ENCODE measurements around the gene APOBEC3G. TPM values are rescaled to one million over a fixed set of nuclear protein-coding genes. Genes with fewer than 3 reads are reported as not detected.
A peak's percentile ranks its signal among the peaks of the same experiment; 100 is the strongest.
"Not testable (repeated sequence)": the region's sequence is repeated elsewhere in the genome, so short reads cannot be mapped to it uniquely, and the experiment has no call there.

The APOBEC3G gene
- total RNA-seq, 6 experiments from 2014 or later, result 1.9 to 7.0 (median 5.9) TPM

- Mint-ChIP-seq H3K4me3 (peak overlapping the region; percentile 68), H3K9me3 (no peaks in the 10 kb centered on the region), H3K4me1 (ENCODE audit: low read depth) (peaks cover 11% of the 10 kb centered on the region; the same call in 1 of the 2 replicates), H3K27me3 (ENCODE audit: insufficient read depth) (peaks cover 3% of the 10 kb centered on the region), H3K27ac (no peak overlapping the region), H3K36me3 (ENCODE audit: low read depth) (no peaks in the 10 kb centered on the region; the same call in 1 of the 2 replicates)
- TF ChIP-seq CTCF (IDR thresholded peaks at IDR 0.05), result no peak
- DNase-seq, result no peak
These were observed 37.6 kb upstream of the APOBEC3G start for GRCh38 chr22:39039306-39040126.

GRCh38 chr22:39040155-39040537 is 36.9 kb upstream of the APOBEC3G start:
- not testable (repeated sequence) for DNase-seq; H3K9me3 Mint-ChIP-seq; H3K36me3 Mint-ChIP-seq (ENCODE audit: low read depth); H3K27me3 Mint-ChIP-seq (ENCODE audit: insufficient read depth)
- Mint-ChIP-seq H3K27ac (0 out of 2 replicates have a peak overlapping the region, but pooled peaks have one; percentile 29), H3K4me3 (peak overlapping the region; percentile 68), H3K4me1 (ENCODE audit: low read depth) (peaks cover 11% of the 10 kb centered on the region; the same call in 1 of the 2 replicates)

- H3K36me3 Mint-ChIP-seq (ENCODE audit: low read depth); H3K27me3 Mint-ChIP-seq (ENCODE audit: insufficient read depth); H3K9me3 Mint-ChIP-seq: not testable (repeated sequence)
- Mint-ChIP-seq H3K4me3 (peak within 1 kb of the TSS; percentile 94), H3K4me1 (ENCODE audit: low read depth) (peaks cover 11% of the 10 kb centered on the region; the same call in 1 of the 2 replicates), H3K27ac (peak within 1 kb of the TSS; percentile 89)
- DNase-seq, result peak; percentile 56
These were observed 36.4 kb upstream of the APOBEC3G start, which contains the start of gene APOBEC3F for GRCh38 chr22:39040538-39041296. TSS of gene APOBEC3F (plus strand) at chr22:39040864. CDS start at chr22:39040961, 97 bp downstream.

- H3K4me3 Mint-ChIP-seq, result peak overlapping the region; percentile 26; the same call in 1 of the 2 replicates
- no peak overlapping the region for H3K27ac Mint-ChIP-seq
- H3K27me3 Mint-ChIP-seq (ENCODE audit: insufficient read depth), result peaks cover 3% of the 10 kb centered on the region
These were observed 35.2 kb upstream of the APOBEC3G start for GRCh38 chr22:39041908-39042307.

GRCh38 chr22:39043063-39043462 is 34.0 kb upstream of the APOBEC3G start:
- not testable (repeated sequence) for DNase-seq; H3K9me3 Mint-ChIP-seq; H3K4me3 Mint-ChIP-seq; H3K36me3 Mint-ChIP-seq (ENCODE audit: low read depth); H3K27ac Mint-ChIP-seq; H3K27me3 Mint-ChIP-seq (ENCODE audit: insufficient read depth)
- peaks cover 11% of the 10 kb centered on the region; the same call in 1 of the 2 replicates for H3K4me1 Mint-ChIP-seq (ENCODE audit: low read depth)

More at GRCh38 chr22:39041908-39042307, 35.2 kb upstream of the APOBEC3G start:
- TF ChIP-seq CTCF (IDR thresholded peaks at IDR 0.05), result no peak
- no peak for DNase-seq
- H3K4me1 Mint-ChIP-seq (ENCODE audit: low read depth), result peaks cover 11% of the 10 kb centered on the region; the same call in 1 of the 2 replicates
- no peaks in the 10 kb centered on the region; the same call in 1 of the 2 replicates for H3K36me3 Mint-ChIP-seq (ENCODE audit: low read depth)
- H3K9me3 Mint-ChIP-seq, result no peaks in the 10 kb centered on the region

GRCh38 chr22:39045136-39045535 is 31.9 kb upstream of the APOBEC3G start:
- not testable (repeated sequence) for H3K27me3 Mint-ChIP-seq (ENCODE audit: insufficient read depth); H3K36me3 Mint-ChIP-seq (ENCODE audit: low read depth); H3K4me3 Mint-ChIP-seq; H3K27ac Mint-ChIP-seq; DNase-seq; H3K9me3 Mint-ChIP-seq
- H3K4me1 Mint-ChIP-seq (ENCODE audit: low read depth), result peaks cover 11% of the 10 kb centered on the region; the same call in 1 of the 2 replicates

GRCh38 chr22:39049486-39049885 is 27.6 kb upstream of the APOBEC3G start:
- not testable (repeated sequence) for H3K4me3 Mint-ChIP-seq; H3K4me1 Mint-ChIP-seq (ENCODE audit: low read depth); H3K36me3 Mint-ChIP-seq (ENCODE audit: low read depth); H3K27me3 Mint-ChIP-seq (ENCODE audit: insufficient read depth); H3K27ac Mint-ChIP-seq; DNase-seq; H3K9me3 Mint-ChIP-seq

- not testable (repeated sequence) for H3K9me3 Mint-ChIP-seq; H3K36me3 Mint-ChIP-seq (ENCODE audit: low read depth); DNase-seq; H3K4me3 Mint-ChIP-seq; H3K27ac Mint-ChIP-seq; H3K4me1 Mint-ChIP-seq (ENCODE audit: low read depth)
- H3K27me3 Mint-ChIP-seq (ENCODE audit: insufficient read depth), result peaks cover 18% of the 10 kb centered on the region
These were observed 25.1 kb upstream of the APOBEC3G start for GRCh38 chr22:39051844-39052495.

Data from HFFc6 (cell line).